ENCODE results near the gene NLRC5.

Gene NLRC5

DNA sequence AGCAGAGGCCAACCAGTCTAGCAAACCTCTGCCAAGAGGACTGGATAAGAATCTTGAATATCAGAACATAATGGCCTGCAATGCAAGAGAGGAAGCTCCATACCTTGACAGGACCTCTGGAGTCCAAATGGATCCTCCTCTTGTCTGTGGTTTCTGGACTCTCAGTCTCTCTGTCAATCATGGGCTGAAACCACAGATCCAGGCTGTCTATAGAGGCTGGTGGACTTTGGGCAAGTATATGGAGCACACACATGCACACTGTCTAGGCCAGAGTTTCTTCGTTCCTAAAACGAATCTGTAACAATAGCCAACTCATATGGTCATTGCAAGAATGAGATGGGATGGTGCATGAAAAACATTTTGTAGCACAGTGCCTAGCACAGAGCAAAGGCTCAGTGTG is 37.7 kb downstream of the NLRC5 start:
- no peak for DNase-seq

DNA sequence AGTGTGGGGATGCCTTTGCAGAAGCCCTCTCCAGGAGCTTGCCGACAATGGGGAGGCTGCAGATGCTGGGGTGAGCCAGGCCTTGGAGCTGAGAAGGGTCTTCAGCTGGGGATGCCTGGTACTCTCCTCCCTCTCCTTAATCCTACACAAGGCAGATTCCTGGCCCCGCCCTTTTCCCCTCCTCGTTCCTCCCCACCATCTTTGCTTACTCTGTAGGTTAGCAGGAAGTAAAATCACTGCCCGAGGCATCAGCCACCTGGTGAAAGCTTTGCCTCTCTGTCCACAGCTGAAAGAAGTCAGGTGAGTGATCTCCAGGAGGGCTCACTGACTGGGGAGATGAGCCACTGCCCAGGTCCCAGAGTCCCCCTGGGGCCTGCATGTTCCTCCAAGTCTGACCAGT is 38.7 kb downstream of the NLRC5 start:
- peak; percentile 70 for DNase-seq

- peak; percentile 92 for DNase-seq
These were observed 40.1 kb downstream of the NLRC5 start for GRCh38 chr16:57029161-57030160.

DNA sequence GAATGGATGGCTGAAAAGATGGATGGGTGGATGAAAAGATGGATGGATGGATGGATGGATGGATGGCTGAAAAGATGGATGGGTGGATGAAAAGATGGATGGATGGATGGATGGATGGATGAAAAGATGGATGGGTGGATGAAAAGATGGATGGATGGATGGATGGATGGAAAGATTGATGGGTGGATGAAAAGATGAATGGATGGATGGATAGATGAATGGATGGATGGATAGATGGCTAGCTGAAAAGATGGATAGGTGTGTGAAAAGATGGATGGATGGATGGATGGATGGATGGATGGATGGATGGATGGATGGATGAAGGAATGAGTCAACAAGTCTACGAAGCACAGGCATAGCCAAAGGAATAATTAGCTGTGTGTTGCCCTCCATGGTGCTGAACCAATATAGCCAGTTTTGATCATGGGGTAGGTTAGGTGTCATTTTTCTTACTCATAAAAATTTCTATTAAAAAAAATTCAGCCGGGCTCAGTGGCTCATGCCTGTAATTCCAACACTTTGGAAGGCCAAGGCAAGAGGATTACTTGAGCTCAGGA is 41.1 kb downstream of the NLRC5 start:
- DNase-seq: no peak

- DNase-seq: no peak
These were observed 41.8 kb downstream of the NLRC5 start for GRCh38 chr16:57031156-57031555.

GRCh38 chr16:57032346-57032745 is 43.0 kb downstream of the NLRC5 start:
- no peak for DNase-seq

- DNase-seq: no peak
These were observed 43.6 kb downstream of the NLRC5 start for GRCh38 chr16:57032931-57033330.

DNA sequence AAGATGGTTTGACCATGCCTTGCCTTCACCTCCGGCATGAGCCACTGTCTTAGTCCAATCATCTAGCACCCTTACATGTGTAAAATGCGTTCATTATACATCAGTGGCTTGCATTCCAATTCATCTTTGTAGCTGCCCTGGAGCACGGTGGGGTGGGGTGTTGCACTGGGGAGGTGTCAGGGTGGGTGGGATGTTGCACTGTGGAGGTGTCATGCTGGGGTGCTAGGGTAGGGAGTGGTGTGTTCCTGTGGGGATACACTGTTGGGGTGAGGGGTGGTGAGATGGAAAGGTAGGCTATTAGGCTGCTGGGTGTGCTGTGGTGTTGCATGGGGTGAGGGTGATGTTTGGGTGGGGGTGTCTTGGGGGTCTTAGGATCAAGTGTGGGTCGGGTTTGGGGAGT is 47.0 kb downstream of the NLRC5 start:
- DNase-seq: no peak

DNA sequence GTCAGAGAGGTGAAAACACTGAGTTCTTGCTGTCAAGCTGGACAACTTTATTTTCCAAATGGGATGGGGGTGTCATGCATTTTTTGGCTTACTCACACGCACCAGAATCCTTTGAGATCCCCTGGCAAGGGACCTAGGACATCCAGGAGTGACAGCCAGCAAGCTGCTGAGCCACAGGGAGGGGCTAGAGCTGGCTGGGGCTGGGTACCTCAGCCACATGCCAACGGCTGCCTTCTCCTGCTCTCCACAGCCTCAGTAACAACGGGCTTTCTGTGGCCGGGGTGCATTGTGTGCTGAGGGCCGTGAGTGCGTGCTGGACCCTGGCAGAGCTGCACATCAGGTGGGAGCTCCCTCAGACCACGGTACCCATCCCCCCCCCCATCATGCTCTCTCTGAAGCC is 47.6 kb downstream of the NLRC5 start:
- no peak for DNase-seq

- DNase-seq: no peak
These were observed 48.8 kb downstream of the NLRC5 start for GRCh38 chr16:57038166-57038565.

- DNase-seq: no peak
These were observed 49.9 kb downstream of the NLRC5 start for GRCh38 chr16:57039148-57039812.

GRCh38 chr16:57041182-57042156 is 52.1 kb downstream of the NLRC5 start:
- DNase-seq: no peak

DNA sequence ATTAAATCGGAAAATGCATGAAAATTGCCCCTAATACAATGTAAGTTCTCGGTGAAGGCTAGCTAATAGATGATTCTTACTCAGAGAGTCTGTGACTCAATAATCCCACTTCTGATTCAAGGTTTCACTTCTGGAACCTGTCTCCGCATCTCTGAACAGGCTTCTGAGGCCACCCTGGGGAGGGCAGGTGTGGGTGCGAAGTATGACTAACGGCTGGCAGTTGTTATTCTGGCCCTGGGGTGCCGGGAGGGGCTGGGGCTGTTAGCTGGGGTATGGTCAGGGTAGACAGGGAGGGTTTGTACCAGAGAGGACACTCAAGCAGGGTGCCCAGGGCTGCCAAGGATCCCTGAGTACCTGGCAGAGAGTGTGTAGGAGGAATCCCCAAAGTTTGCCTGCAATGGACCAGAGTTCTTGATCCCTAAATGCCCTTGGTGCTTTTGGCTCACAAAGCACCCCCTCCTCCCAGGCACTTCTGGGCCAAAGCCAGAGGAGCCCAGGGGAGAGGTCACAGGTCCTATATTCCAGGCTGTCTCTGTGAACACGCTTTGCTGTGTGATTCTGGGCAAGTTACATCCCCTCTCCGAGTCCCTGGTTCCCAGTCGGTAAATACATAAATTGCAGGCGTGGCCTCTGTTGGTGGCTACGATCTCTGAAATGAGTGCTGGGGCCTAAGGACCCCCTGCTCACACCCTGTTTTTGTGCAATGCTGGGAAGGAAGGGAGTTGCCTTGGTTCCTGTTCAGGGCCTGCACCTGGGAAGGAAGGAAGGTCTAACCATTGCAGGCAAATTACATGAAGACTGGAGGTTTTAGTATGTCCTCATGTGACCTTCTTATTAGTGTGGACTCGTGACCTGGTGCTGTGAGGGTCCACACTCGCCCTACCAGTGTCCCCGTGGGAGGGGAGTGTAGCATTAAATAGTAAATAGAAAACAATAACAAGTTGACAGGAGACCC is 53.1 kb downstream of the NLRC5 start:
- no peak for DNase-seq

DNA sequence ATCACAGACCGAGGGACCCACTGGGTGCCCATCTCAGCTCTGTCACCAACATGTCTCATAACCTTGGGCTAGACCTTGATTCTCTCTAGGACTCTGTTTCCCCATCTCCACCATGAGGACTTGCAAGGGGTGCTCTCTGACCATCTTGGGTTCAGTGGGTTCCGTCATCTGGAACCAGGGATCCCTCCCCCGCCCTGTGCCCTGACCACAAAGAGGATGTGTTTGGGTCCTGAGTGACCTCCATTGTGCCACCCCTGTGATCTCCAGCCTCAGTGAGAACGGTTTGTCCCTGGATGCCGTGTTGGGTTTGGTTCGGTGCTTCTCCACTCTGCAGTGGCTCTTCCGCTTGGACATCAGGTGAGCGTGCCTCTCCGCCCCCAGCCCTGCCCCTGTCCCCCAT is 53.9 kb downstream of the NLRC5 start:
- DNase-seq: no peak

DNA sequence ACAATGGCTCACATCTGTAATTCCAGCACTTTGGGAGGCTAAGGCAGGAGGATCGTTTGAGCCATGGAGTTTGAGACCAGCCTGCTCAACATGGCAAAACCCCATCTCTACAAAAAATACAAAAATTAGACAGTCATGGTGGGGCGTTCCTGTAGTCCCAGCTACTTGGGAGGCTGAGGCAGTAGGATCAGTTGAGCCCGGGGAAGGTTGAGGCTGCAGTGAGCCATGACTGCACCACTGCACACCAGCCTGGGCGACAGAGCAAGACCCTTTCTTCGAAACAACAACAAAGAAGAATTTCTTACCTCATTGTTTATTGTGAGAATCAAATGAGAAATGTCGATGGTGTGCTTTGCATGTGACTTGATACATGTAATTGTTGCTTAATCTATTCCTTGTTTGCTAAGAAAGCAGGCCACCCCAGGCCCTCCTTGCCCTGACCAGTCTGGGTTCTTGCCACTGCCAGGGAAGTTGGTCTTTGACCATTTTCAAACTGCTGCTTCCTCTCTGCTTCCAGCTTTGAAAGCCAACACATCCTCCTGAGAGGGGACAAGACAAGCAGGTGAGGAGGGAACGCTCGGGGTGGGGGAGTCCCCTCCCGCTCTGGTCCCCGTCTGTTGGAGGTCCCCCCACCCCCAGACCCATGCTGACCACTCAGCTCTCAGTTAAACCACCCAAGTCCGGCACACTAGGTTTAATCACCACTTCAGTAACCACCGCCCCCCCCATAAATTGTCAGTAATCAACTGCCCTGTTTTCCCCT is 55.8 kb downstream of the NLRC5 start:
- no peak for DNase-seq

- peak; percentile 87 for DNase-seq
These were observed 56.5 kb downstream of the NLRC5 start for GRCh38 chr16:57045694-57046381.

DNA sequence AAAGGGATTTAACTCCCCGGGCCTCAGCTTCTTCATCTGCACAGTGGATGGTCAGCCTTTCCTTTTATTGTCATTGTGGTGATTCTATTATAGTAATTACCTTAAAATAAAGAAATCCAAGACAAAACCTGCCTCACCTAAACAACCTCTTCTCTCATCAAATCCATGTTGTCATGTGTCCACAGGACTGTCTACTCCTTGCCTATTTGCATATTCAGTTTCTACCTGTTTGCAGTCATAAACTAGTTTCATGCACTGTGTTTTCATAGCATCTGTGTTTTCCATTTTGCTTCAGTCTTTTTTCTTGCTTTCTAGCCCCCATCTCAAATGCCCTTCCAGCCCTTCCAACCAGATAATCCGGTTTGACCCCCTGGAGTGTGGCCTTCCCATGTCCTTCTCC is 58.7 kb downstream of the NLRC5 start:
- no peak for DNase-seq

- no peak for DNase-seq
These were observed 60.3 kb downstream of the NLRC5 start for GRCh38 chr16:57049678-57050077.

DNA sequence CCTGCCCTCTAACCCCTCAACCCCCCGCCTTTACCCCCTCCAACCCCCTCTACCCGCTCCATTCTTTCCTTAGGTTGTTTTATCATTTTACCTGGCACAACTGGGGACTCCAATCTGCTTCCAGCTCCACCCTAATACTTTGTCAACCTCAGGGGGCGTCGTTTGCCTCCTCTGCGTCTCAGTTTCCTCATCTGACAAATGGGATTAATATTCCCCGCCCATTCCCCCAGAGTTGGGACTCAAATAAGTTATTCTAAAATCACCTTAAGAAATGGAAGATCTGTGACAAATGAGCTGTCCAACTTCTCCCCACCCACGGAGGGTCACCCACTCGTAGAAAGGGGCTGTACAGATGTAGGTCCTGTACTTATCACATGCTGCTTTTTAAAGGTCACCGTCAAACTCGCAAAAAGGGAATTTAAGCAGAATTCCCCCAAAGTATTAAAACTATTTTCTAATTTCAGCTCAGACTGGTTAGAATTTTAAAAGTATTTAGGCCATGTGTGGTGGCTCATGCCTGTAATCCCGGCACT is 62.4 kb downstream of the NLRC5 start:
- no peak for DNase-seq

- no peak for DNase-seq
These were observed 63.8 kb downstream of the NLRC5 start for GRCh38 chr16:57053206-57053605.
